Measurements from ENCODE around the gene FHL2.
"Not testable (repeated sequence)": the region's sequence is repeated elsewhere in the genome, so short reads cannot be mapped to it uniquely, and the experiment has no call there.

FHL2 gene

GRCh38 chr2:105337122-105338019 is 61.5 kb downstream of the FHL2 start, which contains the start of gene C2orf49:
Gene C2orf49, plus strand, starts transcription at chr2:105337540. Its CDS starts 48 bp downstream, at chr2:105337588.
- peak; percentile 50 to 99 (median 87) for DNase-seq

GRCh38 chr2:105336786-105337121 is 62.1 kb downstream of the FHL2 start:
- no peak for DNase-seq

- DNase-seq: no peak
Observed at GRCh38 chr2:105335469-105335868, 63.4 kb downstream of the FHL2 start.

- DNase-seq: no peak
Observed at GRCh38 chr2:105334211-105334610, 64.6 kb downstream of the FHL2 start.

GRCh38 chr2:105330681-105331375 is 68.0 kb downstream of the FHL2 start:
- DNase-seq: no peak

GRCh38 chr2:105329561-105330495 is 69.0 kb downstream of the FHL2 start, which contains the start of gene TGFBRAP1:
Gene TGFBRAP1, minus strand, starts transcription at chr2:105329735. Its CDS starts 21,434 bp downstream, at chr2:105308301.
- peak in 12 of 14 donors; percentile 15 to 79 (median 42) for DNase-seq

GRCh38 chr2:105329197-105329554 is 69.7 kb downstream of the FHL2 start:
- DNase-seq: peak in 4 of 14 donors; percentile 13 to 57 (median 42)

GRCh38 chr2:105328281-105329196 is 70.3 kb downstream of the FHL2 start:
- peak in 10 of 14 donors; percentile 15 to 68 (median 33) for DNase-seq

GRCh38 chr2:105327690-105328089 is 71.2 kb downstream of the FHL2 start:
- no peak for DNase-seq

GRCh38 chr2:105327271-105327670 is 71.6 kb downstream of the FHL2 start:
- not testable (repeated sequence) for DNase-seq

GRCh38 chr2:105325389-105325963 is 73.4 kb downstream of the FHL2 start:
- no peak for DNase-seq

GRCh38 chr2:105324732-105325131 is 74.1 kb downstream of the FHL2 start:
- DNase-seq: no peak

- no peak for DNase-seq
Observed at GRCh38 chr2:105324101-105324500, 74.8 kb downstream of the FHL2 start.

GRCh38 chr2:105323111-105323510 is 75.7 kb downstream of the FHL2 start:
- no peak for DNase-seq

GRCh38 chr2:105321875-105322646 is 76.8 kb downstream of the FHL2 start:
- DNase-seq: no peak

GRCh38 chr2:105320651-105321215 is 78.1 kb downstream of the FHL2 start:
- no peak for DNase-seq

GRCh38 chr2:105317937-105318336 is 80.9 kb downstream of the FHL2 start:
- no peak for DNase-seq

GRCh38 chr2:105315314-105315713 is 83.5 kb downstream of the FHL2 start:
- no peak for DNase-seq

- no peak for DNase-seq
Observed at GRCh38 chr2:105313877-105314276, 85.0 kb downstream of the FHL2 start.
